ENCODE results near the gene SH3BP5L. TPM values are rescaled to one million over a fixed set of nuclear protein-coding genes. Genes with fewer than 3 reads are reported as not detected.
A peak's percentile ranks its signal among the peaks of the same experiment; 100 is the strongest.
"Not testable (repeated sequence)": the region's sequence is repeated elsewhere in the genome, so short reads cannot be mapped to it uniquely, and the experiment has no call there.

Gene SH3BP5L
- total RNA-seq, 1 donor from 2014 or later = 32.7 TPM

GRCh38 chr1:248810000-248810726 lies 15.6 kb downstream of the SH3BP5L start:
- DNase-seq = no peak

- DNase-seq = no peak
Observed at GRCh38 chr1:248808876-248809275, 16.8 kb downstream of the SH3BP5L start.

- DNase-seq = peak; percentile 58
Observed at GRCh38 chr1:248807067-248807737, 18.5 kb downstream of the SH3BP5L start.

- DNase-seq = no peak
Observed at GRCh38 chr1:248805876-248806275, 19.8 kb downstream of the SH3BP5L start.

GRCh38 chr1:248804771-248805681 lies 20.7 kb downstream of the SH3BP5L start:
- no peak for DNase-seq

- not testable (repeated sequence) for DNase-seq
Observed at GRCh38 chr1:248803501-248803900, 22.2 kb downstream of the SH3BP5L start.

- DNase-seq = no peak
Observed at GRCh38 chr1:248802454-248802853, 23.3 kb downstream of the SH3BP5L start.

- DNase-seq = no peak
Observed at GRCh38 chr1:248800459-248800858, 25.3 kb downstream of the SH3BP5L start.

- DNase-seq = no peak
Observed at GRCh38 chr1:248798791-248799190, 26.9 kb downstream of the SH3BP5L start.

- not testable (repeated sequence) for DNase-seq
Observed at GRCh38 chr1:248794663-248795062, 31.1 kb downstream of the SH3BP5L start.

GRCh38 chr1:248793592-248793991 lies 32.1 kb downstream of the SH3BP5L start:
- DNase-seq = no peak

GRCh38 chr1:248792342-248792741 lies 33.4 kb downstream of the SH3BP5L start:
- DNase-seq = no peak

- no peak for DNase-seq
Observed at GRCh38 chr1:248791010-248791409, 34.7 kb downstream of the SH3BP5L start.

GRCh38 chr1:248790456-248790855 lies 35.3 kb downstream of the SH3BP5L start:
- DNase-seq = no peak

GRCh38 chr1:248789337-248789736 lies 36.4 kb downstream of the SH3BP5L start:
- DNase-seq = not testable (repeated sequence)

- no peak for DNase-seq
Observed at GRCh38 chr1:248788327-248788726, 37.4 kb downstream of the SH3BP5L start.

GRCh38 chr1:248787430-248787829 lies 38.3 kb downstream of the SH3BP5L start:
- no peak for DNase-seq

- no peak for DNase-seq
Observed at GRCh38 chr1:248786156-248786555, 39.6 kb downstream of the SH3BP5L start.

GRCh38 chr1:248783367-248783766 lies 42.3 kb downstream of the SH3BP5L start:
- DNase-seq = no peak

- DNase-seq = no peak
Observed at GRCh38 chr1:248782416-248783141, 43.1 kb downstream of the SH3BP5L start.

- DNase-seq = no peak
Observed at GRCh38 chr1:248779350-248779749, 46.4 kb downstream of the SH3BP5L start.

GRCh38 chr1:248778906-248779305 lies 46.8 kb downstream of the SH3BP5L start:
- no peak for DNase-seq

Measured in dermis blood vessel endothelial cell (primary cell).